ENCODE measurements around the gene CABLES1.
A peak's percentile ranks its signal among the peaks of the same experiment; 100 is the strongest.

The CABLES1 gene

DNA sequence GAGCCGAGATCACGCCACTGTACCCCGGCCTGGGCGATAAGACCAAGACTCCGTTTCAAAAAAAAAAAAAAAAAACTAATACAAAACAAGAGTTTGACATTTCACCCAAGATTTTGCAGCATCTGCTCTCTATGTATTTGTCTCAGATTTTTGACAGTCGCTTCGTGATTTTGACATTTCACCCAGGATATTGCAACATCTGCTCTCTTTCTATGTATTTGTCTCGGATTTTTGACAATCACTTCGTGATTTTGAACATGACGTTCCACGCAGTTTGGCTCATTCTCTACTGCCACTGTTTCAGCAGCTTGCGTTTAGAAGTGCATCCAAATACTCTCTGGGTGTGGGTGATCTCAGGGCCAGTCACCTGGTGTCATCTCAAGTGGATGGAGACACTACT lies 108.5 kb downstream of the CABLES1 start:
- DNase-seq (ENCODE audit: low read depth) = no peak

DNA sequence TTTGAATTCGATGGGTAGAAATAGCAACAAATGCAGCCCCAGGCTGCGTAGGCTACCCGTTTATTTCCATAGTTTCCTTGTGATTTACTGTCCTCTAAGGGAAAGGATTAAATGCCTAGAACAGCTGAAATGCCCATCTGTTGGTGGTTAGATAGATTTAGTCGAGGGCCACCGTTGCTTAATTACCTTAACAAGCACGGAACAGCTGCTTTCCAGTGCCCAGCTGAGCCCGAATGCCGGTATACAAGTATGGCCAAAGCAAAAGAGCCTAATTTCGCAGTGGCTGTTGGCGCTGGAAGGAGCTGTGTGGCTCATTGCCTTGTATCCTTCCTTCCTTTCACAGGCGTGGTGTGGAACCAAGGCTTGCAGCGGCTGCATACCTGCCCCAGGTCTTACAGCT lies 109.1 kb downstream of the CABLES1 start:
- DNase-seq (ENCODE audit: low read depth) = no peak

DNA sequence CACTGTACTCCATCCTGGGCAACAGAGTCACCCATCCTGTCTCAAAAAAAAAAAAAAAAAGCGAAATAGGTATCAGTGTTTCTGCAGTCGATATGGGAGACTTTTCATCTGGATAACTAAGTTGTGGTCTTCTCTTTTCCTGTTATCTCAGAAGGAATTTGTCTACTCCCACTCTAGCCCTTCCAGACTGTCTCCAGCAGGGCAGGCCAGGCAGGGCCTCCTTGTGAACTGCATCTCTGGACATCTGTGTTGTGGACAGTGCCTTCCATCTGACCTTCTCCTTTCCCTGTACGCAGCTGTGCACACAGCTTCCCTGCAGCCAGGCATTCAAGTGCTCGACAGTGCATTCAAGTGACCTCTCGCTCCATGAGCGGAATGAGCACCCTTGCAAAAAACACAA lies 110.2 kb downstream of the CABLES1 start:
- no peak for DNase-seq (ENCODE audit: low read depth)

DNA sequence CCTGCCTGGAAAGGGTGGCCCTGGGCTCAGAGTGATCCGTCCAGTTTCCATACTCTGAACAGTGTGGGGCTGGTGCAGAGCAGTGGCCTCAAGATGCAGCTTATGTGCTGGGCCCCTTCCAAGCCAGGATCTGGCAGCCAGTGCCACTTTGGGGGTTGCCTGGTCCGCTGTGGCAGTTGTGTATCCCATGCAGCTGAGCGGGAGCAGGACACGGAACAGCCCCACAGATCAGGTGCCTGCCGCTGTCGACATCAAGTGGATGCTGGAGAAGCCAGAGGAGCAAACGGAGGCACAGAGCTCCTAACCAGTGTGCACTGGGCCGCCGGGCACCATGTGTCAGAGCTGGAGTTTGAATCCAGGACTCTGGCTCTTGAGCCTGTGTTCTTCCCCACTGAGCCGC lies 112.0 kb downstream of the CABLES1 start:
- no peak for DNase-seq (ENCODE audit: low read depth)

DNA sequence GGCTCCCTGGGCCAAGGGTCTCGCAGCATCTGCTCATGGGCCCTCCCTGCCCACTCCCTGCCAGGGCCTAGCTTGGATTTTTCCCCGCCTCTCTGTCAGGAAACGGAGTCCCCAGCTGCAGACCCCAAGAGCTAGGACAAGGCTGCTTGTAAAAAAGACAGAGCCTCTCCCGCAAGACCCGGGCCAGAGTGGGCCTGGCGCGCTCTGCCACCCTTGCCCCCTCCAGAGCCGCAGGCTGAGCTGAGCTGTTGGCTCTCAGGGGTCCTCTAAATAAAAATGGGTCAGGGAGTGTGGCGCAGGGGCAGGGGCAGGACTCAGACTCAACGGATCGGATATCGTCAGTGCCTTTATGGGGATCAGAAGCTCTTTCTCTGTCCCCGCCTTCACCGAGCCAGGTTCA lies 112.6 kb downstream of the CABLES1 start:
- DNase-seq (ENCODE audit: low read depth) = no peak

DNA sequence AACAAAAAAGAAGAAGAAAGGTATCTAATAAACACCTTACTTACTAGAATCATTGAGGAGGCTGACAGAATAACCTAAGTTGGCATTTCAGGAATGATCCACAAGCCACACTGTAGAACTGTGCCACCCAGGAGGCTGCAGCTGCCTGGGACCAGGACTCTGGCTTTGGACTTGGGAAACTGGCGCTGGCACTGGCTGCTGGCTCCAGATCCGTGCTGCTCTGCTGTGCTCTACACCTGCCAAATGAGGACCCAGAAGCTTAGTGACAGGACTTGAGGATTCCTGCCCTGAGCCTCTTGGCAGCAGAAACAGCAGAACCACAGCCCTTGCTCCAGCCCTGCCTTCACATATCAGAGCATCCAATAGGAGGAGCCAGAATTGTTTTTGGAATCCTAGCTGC lies 113.5 kb downstream of the CABLES1 start:
- no peak for DNase-seq (ENCODE audit: low read depth)

DNA sequence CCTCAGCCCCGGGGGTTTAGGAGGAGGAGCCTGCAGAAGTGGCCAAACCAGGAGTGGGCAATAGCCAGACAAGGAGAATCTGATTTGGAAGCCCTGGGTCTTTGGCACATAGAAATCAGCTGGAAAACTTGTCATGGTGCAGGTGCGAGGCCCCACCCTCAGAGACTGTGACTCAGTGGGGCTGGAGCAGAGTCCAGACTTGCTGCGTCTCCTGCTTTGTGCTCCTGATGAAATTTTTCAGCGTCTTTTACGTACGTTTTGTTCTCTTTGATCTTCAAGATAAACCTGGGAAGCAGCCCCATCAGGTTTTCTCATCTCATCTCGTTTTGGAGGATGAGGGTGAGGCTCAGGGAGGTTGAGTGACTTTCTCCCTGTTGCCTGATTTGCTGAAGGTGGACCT lies 114.1 kb downstream of the CABLES1 start:
- no peak for DNase-seq (ENCODE audit: low read depth)

DNA sequence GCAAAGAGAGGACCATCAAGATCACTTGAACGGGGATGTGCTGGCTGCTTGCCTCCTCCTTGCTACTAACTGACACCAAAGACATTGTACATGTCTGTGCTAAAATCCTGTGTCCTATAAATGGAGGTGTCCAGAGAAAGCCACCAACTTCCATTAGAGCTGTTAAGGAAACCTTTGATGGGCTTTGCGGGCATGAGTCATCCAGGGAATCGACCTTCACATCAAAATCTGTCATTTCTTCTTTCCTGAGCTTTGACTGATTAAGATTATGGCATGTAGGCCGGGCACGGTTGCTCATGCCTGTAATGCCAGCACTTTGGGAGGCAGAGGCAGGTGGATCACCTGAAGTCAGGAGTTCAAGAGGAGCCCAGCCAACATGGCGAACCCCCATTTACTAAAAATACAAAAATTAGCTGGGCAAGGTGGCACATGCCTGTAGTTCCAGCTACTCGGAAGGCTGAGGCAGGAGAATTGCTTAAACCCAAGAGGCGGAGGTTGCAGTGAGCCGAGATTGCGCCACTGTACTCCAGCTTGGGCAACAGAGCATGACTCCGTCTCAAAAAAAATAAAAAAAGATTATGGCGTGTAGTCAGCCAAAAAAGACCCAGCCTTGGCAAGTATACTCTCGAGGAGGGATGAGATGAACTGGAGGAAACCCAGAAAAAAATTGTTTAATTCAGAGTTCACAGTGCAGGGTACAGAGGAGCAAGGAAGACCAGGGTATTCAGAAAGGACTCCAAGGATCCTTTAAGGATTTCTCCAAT lies 115.8 kb downstream of the CABLES1 start:
- DNase-seq (ENCODE audit: low read depth) = peak; percentile 78

DNA sequence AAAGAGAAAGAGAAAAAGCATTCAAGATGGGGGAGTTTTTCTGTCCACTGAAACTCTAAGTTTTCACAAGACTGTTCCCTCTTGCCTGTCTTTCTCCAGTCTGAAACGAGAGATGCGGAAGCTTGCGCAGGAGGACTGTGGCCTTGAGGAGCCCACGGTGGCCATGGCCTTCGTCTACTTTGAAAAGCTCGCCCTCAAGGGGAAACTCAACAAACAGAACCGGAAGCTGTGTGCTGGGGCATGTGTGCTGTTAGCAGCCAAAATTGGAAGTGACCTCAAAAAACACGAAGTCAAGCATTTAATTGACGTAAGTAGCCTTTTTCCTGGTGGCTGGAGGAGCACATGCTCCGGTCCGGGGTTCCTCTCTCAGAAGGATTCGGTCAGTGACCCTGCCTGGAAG lies 118.3 kb downstream of the CABLES1 start:
- DNase-seq (ENCODE audit: low read depth) = no peak

DNA sequence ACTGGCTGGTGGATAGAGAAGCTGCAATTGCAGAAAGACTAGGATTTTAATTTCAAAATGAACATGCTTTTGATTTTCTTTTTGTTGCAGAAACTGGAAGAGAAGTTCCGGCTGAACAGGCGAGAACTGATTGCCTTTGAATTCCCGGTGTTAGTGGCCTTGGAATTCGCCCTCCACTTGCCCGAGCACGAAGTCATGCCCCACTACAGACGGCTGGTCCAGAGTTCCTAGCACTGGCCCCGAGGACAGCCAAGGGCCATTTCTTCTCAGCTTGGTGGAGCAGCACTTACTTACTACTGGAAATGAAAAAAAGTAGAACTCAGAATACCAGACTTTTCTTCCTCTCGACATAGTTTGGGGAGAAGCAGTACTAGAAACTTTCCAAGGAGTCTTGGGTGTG lies 121.9 kb downstream of the CABLES1 start:
- DNase-seq (ENCODE audit: low read depth) = no peak

DNA sequence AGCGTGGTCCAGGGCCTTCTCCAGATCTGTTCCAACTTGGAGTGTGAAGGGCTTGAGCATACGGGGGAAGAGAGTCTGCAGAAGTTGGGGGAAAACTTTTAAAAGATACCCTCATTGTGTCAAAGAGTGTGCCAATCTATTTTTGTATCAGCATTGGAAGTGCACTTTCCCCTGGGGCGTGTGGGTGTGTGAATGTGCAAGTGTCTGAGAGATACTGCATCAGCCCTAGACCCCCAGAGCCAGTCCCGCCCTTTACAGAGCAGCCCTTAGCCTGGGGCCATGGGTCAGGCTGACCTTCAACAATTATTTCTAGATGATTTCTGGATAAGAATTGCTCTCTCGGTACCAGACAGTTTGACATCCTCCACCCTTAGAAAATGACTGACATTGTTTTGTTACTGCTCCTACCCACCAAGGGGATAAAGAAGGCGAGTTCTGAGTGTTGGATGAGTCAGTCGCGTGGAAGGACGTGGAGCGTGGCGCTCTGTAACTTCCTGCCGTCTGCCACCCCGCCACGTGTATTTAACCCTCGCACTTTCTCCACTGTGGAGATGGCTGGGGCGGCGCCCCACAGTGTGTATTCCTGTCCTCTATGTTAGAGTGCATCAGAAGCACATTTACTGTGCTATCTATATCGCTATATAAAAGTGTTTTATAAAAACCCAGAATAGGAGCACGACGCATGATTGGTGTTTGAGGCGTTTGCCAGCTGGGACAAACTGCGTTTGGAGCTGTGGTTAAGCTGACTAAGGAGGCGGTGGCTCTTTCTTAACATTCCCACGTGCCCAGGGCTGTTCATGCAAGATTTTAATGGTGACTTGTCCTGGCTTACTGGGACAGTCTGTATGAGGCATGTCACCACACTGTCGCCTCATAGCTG lies 122.6 kb downstream of the CABLES1 start:
- DNase-seq (ENCODE audit: low read depth) = peak; percentile 64

DNA sequence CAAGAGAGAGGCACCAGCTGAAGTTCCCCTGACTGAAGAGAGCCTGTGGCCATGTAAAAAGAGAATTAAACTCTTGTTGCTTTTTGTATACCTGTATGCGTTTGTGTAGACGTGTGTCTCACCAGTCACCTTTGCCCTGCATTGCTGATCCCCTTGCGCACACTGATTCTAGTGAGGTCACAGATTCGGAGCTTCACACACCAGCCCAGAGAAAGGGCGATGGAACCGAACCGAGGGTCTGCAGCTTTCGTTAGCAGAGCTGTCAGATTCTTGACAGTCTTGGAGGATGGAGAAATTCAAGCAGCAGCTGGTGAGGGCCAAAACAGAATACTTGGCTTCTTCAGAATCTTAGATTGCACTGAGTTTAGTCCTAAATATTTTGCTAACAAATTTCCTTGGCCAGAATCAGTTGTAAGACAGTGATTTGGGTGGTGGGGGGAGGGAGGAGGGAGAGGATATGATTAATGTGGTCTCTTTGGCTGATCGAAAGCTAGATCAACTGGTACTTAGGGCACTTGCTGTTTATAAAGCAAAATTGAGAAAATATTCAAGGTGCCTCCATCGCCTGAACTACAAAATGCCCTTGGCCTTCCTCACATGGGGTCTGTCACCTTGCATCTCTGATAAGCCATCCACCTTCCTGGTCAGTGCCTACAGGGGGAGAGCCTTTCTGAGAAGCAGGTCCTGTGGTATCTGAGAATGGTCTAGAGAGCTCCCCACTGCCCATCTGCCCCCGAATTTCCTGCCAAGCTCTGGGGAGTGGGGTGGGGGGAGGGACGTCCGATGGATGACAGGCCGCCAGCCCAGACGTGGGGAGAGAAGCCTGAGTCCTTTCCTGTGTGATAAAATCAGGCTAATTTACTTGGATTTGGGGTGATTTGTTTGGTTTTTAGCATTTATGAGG lies 123.5 kb downstream of the CABLES1 start:
- no peak for DNase-seq (ENCODE audit: low read depth)

DNA sequence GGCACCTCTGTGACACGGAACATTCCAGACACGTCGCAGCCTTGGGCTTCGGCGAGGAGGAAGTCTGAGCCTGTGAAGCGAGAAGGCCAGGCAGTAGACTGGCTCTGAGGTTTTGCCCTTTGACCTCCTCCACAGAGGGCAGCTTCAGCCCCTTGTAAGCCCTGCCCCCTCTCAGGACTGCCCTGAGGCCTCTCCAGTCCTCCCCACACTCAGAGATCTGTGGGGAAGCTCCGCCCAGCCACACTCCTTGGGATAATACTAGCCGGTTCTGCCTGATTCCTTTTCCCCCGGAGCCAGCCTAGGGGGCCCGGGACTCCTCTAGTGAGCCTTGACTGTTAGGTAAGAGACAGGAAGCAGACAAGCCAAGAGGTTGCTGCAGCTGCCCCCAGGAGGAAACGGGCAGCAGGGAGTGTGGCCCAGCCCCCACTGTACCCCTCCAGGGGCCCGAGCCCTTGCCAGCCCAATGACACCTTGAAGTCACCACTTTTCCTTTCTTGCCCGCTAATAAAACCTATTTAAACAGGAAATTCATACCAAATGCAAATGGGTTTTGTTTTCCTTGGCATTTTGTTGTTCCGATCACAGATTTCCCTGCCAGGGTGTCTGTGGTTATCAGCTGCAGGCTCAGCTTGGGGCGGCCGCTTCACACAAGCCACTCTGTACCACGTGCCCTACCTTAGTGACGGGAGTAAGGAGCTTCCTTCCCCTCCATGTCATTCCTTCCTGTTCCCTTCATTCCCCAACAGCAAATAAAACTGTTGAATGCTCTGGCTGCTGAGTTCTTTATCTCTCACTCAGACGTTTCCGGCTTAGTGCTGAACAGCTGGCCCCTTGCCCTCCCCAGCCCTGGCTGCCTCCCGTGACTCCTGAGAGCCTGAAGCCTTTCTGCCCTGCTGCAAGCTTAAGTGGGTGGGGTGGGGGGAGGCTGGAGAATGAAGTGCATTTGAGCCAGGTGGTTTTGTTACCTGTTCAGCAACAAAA lies 124.7 kb downstream of the CABLES1 start:
- DNase-seq (ENCODE audit: low read depth) = peak; percentile 50

DNA sequence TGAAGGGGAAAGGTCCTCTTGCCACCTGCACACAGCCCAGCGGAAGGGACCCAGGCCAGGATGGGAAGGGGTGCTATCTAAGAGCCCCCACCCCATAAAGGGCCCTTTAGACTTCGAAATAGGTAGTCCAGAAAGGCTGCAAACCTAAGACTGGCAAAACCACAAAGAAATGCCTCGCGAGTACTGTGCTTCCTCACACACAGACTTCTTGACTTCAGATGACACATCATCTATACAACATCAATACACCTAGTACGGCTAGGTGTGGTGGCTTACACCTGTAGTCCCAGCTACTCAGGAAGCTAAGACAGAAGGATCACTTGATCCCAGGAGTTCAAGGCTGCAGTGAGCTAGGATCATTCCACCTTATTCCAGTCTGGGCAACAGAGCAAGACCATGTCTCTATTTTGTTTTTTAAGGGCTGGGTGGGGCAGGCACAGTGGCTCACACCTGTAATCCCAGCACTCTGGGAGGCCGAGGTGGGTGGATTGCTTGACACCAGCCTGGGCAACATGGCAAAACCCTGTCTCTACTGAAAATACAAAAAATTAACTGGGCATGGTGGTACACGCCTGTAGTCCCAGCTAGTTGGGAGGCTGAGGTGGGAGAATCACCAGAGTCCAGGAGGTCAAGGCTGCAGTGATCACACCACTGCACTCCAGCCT lies 125.8 kb downstream of the CABLES1 start:
- DNase-seq (ENCODE audit: low read depth) = no peak

DNA sequence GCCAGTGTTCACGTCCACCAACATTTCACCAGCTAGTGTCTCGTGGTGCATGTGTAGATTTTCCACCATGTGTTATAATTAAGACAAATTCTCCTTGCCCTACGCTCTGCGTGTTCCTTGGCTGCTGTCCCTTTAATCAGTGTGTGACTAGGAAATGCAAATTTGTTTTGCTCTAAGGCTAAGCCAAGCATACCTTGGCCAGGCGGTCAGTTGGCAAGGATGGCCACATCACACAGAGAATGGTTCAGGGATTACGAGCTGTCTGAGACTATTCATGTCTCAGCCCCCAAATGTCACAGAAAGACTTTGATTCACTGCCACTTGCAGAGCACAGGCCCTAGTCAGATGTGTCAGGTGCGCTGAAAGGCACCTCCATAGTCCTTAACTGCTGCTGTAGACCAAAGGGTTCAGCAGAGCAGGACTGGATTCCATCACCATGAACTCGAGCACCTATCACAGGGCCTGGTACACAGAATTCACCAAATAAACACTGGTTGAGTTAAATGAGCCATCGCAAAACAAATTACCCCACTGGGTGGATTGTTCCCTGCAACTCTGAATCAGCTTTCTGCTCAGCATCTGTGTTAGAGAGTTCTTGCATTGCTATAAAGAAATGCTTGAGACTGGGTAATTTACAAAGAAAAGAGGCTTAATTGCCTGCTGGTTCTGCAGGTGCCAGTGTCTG lies 128.4 kb downstream of the CABLES1 start:
- no peak for DNase-seq (ENCODE audit: low read depth)

DNA sequence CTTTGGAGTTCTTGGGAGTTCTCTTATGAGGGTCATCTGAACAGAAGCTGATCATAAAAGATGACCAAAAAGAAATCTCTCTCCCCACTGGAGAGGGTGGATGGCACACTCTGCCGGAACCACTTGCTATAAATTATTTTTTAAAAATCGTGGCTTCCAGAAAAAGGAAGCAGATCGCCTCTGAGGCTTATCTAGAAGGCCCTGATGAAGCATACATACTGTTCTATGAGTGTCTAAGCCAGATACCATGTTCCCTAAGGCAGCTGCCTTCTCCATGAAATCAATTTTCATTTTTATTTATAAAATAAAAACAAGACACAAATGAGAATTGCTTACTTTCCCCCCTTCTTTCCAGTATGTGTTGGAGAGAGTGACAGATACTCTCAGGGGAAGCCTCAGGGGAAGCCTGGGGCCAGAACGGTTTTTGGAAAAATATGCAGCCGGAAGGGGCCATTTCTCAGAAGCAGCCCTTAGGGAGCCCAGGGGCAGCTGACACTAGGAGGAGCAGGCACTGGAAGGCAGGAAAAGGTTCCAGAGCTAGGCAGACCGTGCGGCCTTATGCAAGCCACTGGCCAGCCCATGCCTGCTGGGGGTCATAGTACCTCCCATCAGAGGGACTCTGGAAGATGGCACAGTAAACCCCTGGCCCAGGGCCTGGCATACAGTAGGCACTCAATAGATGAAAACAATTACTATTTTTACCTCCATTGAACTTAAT lies 130.6 kb downstream of the CABLES1 start:
- no peak for DNase-seq (ENCODE audit: low read depth)

DNA sequence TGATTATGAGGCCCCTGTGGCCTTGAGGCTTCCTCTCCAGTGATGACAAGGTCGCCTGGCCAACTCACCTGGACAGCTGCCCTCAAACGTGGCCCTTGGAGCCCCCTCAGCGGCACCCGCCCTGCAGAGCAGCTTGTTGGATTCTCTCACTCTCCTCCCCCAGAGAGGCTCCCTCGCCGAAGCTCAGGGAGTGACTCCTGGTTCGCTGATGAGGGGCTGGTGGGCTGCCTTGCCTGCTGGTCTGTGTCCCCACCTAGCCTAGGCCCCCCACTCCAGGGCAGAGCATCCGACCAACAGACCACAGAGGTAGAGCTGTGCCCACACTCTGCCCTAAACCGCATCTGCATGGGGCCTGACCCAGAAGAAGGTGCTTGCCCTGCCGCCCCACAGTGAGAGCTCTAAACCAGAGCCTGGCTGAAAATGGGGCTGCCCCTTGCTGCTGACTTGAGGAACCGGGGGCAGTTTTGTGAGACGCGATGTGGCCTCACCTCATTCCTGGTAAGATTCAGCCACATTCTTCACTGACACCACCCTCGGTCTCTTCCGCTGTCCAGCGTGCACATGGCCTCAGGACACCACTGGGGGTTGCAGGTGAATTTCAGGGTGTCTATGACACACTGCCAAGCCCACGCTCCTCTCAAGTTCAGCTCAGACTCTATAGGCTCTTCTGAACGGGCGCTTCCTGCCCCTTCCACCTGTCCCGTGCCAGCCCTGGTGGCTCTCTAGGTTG lies 131.6 kb downstream of the CABLES1 start:
- no peak for DNase-seq (ENCODE audit: low read depth)

DNA sequence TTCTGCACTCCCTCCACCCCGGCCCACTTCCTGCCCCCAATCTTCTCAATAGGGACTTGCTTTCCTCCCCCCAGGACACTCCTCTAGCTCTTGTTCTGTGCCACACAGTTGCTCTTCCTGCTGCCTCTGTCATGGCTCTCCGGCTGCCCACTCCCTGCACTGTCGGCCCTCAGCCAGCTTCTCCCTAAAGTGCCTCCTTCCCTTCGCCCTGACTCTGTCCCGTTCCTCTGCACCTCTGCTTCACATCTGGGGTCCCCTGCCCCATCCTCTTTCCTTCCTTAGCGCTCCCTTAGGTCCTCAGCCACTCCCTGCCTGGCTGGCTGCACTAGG lies 132.1 kb downstream of the CABLES1 start:
- no peak for DNase-seq (ENCODE audit: low read depth)

DNA sequence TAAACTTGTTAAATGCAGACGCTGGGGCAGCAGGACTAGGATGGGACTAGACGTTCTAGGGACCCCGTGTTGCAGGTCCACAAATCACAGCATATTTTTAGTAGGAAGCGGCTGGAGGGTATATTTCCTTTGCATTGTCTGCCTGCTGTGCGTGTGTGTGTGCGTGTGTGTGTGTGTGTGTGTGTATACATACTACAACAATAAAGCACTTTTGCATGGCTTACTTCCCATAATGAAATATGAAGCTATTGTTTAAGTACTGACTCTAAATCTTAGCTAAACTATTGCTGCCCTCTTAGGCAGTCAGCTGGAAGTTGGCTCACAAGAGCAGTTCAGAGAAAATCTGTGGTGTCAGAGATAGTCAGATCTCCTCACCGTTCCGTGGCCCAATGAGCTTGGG lies 133.4 kb downstream of the CABLES1 start:
- no peak for DNase-seq (ENCODE audit: low read depth)
